GDM1 (cell line): ENCODE results near the gene SRSF7.

Experiments
- DNase-seq: peaks from one replicate; lab custom pipeline; 2025; lab: John Stamatoyannopoulos, UW

SRSF7 gene

GRCh38 chr2:38701542-38701941 is 49.6 kb downstream of the SRSF7 start:
- no peak for DNase-seq

- no peak for DNase-seq
Observed at GRCh38 chr2:38700881-38701458, 50.2 kb downstream of the SRSF7 start.

GRCh38 chr2:38700113-38700785 is 50.9 kb downstream of the SRSF7 start:
- DNase-seq, result no peak

GRCh38 chr2:38698467-38699003 is 52.6 kb downstream of the SRSF7 start:
- no peak for DNase-seq

GRCh38 chr2:38697116-38697840 is 53.9 kb downstream of the SRSF7 start:
- DNase-seq, result no peak
